ENCODE measurements around the gene NKIRAS2. TPM values are rescaled to one million over a fixed set of nuclear protein-coding genes. Genes with fewer than 3 reads are reported as not detected.
"Not testable (repeated sequence)": the region's sequence is repeated elsewhere in the genome, so short reads cannot be mapped to it uniquely, and the experiment has no call there.

NKIRAS2 gene
- total RNA-seq, 1 donor from 2014 or later: 23.6 TPM

DNA sequence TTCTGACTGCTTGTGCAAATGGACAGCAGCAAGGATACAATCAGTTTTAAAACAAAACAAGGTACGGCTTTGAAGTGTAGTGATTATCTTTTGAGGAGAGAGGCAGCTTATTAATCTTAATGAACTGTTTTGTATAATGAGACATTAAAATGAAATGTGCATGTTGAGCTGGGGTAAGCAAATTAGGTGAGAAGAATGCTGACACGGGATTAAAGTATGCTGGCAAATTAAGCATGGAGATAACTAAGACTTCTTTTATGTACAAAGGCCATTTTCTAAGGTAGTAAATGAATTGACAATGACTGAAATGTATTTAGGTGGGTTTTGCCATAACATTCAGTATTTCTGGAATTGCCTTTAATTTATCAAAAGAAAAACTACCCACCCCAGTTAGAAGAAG, 21.4 kb upstream of the NKIRAS2 start:
- no peak for DNase-seq

DNA sequence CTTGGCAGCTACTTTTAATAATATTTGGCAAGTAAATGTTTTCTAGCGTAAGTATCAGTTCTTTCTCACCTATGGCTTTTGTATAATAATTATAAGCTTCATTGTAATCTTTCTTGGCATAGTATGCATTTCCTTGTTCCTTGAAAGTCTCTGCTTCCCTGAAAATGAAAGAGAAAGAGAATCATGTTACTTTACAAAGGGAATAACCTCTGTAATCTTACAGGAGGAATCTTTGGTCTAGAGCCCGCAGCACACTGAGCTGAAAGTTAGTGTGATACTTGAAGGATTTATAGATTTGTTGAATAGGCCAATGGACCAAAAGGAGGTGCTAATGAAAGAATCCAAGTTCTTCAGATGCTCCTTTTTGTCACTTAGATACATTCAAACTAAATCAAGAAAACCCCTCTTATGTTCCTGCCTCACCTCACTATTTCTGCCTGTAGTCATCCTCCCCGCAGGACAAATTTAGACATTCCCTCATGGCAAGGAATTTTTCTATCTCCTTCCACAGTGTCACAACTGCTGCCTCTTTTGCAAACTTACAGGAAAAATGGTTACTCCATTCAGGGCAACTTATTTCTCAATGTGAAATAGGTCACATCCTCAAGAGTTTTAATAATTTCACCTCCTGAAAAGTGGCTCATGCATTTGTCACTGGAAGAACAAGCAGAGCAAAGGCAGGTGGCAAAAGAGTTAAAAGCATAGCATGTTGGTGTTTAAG, 19.3 kb upstream of the NKIRAS2 start:
- DNase-seq: no peak

DNA sequence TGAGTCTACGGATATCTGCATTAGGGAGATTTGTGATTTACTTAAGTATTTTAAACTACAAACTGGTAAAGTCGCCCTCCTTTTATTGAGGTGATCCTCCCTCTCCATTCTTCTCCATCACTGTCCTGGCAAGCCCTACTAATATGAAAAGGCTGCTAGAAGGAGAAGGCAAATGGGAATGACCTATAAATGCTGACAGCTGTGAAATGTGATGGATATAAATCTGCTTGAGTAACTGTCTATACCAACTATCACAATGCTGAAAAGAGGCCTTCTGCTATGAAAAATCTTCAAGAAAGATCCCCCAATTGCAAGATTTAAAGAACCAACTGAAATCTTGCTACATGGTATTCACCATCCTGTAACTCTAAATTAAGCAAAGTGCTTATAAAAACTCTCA, 18.2 kb upstream of the NKIRAS2 start:
- DNase-seq: no peak

DNA sequence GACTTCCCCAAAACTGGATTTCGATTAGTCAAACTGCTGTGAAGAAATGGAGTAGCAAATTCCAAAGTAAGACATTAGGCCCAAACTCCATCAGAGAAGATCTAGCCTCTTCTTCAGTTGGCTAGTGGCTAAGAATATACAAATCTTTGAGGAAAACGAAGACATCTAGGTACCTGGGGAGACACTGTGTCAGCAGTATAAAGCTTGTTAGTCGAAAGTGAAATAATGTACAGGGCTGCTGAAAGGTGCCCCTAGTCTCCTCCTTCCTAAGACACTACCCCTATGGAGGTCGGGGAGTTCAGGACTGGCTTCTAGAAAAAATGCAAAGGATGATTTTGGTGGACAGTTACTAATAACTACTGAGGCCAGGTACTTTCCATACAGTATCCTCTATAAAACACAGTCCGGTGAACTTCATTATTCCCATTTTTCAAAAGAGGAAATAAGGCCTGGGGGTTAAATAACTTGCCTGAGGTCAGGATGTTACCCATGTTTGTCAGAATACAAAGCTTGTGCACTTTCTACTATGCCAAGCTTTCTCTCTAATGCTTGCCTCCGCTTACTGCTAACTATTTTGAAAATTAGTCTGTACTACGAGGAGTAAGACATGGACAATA, 17.6 kb upstream of the NKIRAS2 start:
- no peak for DNase-seq

DNA sequence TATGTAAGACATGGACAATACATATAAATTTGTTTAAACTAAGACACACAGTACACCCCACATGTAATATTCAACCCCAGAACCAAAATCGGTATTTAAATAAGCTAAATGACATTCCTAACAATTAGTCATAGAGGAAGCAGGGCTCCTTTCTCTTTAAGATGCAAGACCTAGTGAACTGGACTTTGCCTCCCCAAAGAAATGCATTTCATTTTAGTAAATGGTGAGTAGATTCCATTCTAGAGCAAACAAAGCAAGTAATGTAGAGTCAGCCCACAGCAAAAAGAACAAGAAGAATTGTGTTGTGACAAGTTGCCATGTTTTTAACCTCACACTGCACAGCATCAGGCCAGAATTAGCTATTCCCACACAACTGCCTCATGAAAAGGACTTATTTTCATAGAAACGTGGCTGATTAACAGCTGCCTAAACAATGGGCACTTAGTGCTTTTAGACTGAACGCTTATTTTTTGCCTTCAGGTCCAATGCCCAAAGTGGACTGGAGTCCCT, 17.0 kb upstream of the NKIRAS2 start:
- no peak for DNase-seq

DNA sequence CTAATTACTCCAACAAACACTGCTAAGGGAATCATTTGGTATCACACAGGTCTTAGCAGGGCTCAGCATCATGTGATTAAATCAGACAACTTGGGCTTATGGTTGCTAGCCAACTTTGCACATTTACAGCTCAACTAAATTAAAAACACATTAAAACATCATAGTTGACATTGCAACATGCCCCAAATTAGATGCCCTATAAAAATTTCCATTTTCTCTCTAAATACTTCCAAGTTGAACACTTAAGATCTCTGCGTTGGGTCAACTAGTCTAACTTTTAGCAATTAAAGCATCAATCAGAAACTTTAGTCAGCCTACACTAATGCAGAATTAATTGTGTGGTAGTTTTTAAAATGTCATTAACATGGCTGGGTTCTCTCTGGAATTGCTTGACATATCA, 14.7 kb upstream of the NKIRAS2 start:
- DNase-seq: no peak

DNA sequence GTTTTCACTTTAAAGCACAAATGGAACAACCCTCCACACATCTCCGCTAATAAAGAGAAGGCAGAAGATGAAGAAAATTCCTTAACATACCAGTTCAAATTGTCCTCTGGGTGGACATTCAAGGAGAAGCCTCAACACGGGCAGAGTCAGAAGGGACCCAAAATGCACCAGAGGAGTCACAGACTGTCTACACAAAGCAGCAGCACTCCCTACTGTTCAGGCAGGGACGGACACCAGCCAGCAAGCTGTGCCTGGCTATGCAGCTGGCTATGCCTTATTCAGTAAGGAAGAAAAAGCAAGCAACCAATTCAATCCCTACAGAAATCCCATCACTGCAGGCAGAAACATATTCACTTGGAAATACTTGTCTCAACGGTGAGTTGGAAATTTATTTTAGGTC, 10.7 kb upstream of the NKIRAS2 start:
- DNase-seq: no peak

DNA sequence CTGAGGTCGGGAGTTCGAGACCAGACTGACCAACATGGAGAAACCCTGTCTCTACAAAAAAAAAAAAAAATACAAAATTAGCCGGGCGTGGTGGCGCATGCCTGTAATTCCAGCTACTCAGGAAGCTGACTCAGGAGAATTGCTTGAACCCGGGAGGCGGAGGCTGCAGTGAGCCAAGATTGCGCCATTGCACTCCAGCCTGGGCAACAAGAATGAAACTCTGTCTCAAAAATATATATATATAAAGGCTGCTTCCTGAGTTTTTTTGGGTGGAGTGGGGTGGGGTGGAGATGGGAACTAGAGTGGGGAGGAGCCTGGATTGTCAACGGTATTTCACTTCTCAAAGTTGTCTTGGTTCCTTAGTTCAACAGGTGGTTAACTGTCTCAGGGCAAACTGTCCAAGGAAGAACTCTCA, 9.6 kb upstream of the NKIRAS2 start:
- DNase-seq: not testable (repeated sequence)

DNA sequence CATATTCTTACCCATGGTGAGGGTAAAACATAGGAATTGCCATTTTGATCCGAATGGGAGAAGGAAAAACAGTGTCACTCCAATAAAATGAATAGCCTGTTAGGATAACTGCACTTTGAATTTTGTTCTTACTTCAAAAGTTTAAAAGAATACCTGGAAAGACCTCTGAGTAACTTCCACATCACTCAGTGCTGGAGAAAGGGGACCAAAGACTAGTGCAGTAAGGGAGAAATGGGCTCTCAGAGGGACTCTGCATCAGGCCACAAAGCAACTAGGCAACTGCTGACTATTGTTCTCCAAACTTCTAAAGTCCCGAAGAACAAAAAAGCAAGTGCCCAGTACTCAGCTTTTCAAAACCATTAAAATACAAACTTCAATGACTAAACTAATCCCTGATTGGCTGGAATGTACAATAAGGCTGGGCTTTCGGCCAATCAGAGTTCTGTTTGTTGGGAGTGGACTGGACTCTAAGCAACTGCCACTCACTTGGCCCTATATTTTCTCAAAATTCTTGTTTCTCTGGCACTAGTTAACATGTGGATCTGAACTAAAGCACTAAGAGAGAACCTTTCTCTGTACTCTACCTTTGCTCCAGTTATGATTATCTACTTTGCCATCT, 8.9 kb upstream of the NKIRAS2 start:
- DNase-seq: no peak

DNA sequence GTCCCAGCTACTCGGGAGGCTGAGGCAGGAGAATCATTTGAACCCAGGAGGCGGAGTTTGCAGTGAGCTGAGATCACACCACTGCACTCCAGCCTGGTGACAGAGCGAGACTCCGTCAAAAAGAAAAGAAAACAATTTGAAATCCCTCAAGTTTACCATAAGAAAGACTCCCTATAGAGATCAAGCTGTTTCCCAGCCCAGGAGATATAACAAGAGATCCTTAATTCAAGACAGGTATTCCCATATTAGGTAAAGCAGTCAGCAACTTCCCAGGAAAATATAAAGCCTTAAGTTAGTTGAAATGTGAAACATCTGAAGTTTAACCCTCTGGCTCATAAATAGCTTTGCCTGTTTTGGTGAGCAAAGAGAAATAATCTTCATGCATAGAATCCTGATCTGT, 7.5 kb upstream of the NKIRAS2 start:
- not testable (repeated sequence) for DNase-seq

DNA sequence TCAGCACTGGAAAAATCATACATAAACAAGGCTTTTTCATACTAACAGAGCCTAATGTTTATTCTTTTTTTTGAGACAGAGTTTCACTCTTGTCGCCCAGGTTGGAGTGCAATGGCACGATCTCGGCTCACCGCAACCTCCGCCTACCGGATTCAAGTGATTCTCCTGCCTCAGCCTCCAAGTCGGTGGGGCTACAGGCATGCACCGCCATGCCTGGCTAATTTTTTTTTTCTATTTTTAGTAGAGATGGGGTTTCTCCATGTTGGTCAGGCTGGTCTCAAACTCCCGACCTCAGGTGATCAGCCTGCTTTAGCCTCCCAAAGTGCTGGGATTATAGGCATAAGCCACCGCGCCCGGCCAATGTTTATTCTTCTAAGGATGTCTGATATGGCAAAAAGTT, 6.2 kb upstream of the NKIRAS2 start:
- not testable (repeated sequence) for DNase-seq

DNA sequence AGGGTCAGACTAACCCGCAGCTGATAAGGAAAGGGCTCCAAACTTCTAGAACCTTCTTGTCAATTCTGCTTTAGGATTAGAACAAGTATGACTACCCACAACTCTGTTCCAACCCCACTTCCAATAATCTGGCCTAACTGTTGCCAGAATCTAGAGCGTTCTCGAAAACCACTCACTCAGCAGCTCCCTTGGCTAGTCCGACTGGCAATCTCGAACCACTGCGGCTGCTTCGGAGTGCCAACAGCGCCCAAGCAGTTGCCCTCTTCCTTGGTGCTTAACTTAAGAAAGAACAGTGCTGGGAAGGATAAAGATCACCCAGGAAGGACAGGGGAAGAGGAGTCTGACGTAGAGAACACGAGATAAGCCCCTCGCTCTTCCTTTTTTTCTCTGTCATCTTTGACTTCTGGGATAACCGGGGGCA, 3.5 kb upstream of the NKIRAS2 start:
- DNase-seq: no peak

DNA sequence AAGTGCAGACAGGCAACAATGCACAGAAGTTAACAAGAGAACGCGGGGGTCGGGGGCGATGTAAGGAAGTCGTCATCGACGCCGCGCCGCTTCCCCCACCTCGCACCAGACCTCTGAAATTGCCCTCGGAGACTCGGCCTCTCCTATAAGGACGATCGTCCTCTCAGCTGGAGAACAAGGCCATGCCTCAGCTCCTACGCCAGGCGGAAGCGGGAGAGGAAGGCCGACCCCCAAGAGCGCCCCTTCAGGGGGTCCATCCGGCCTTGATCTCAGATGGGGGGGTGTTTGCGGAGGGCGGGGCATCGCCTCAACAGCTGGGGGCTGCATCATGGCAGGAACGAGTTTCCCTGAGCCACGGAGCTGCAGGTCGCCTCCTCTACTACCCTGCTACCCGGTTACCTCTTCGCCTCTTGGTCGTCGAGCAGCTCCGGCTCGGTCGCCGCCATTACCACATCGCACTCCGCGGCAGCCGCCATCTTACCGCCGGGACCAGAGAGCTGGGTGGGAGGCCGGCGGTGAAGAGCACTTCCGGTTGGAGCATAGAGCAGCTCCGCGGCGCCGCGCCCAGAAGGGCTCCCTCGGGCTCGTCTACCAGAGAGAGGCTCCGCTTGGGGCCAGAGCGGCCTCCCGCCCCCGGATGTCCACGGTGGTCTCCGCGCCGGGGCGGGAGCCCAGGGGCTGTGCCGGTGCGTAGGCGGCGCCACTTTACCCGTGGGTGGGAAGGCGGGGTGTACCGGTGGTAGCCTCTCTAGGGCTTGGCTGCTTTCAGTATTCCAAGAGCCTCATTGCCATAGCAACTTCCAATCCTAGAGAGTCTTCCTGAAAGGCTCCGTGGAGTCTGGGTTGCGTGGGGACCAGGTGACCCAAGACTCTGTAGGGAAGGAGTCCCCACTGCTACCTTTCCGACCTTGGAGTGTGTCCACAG, 2.7 kb upstream of the NKIRAS2 start, which contains the start of gene DNAJC7:
TSS of gene DNAJC7 (minus strand) at position 499 of the 925 bp plus-strand sequence. CDS start at position 476, 23 bp downstream.
- DNase-seq: peak; percentile 97

DNA sequence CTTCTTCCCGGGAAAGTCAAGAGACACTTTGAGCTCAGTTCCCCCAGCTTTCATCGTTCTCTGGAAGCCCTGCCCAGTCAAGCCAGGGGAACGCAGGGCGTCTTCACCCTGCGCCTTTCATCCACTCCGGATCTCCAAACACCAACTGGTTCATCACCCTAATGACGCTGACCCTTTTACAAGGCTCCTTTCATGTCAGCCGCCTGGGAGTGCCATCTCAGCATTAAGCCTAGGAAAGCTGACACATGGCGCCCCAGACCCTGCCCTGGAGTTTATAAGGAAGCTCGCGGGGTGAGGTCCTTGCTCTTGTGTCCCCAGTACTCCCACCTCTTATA, 2.1 kb upstream of the NKIRAS2 start:
- no peak for DNase-seq

DNA sequence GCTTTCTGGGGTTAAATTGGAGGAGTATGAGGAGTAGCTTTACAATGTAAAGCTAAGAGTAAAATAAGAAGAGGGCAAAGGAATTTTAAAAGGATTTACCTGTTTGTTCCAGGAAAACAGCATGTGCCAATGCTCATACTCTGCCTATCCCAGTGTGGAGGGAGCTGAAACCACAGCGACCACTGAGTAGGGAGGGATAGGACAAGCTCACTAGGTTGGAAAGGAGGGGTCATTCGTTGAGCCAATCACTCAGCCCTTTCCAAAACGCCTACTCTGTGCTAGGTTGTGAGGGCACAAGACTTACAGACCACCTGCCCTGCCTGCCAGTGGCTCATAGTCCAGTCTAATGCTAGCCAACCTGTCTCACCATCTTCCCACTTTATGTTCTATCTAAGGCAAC, 1.6 kb upstream of the NKIRAS2 start:
- DNase-seq: no peak

DNA sequence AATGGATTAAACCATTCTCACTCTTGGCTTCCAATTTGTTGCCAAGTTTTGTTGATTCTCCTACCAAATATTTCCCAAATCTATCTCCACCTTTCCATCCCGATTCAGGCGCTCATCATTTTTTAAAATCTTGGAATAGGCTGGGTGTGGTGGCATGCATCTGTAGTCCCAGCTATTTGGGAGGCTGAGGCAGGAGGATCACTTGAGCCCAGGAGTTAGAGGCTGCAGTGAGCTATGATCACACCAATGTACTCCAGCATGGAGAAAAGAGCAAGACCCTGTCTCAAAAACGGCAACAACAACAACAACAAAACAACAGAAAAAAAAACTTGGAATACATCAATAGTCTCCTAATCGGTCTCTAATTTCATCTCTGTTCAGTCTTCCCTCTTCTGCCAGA, 902 bp upstream of the NKIRAS2 start:
- no peak for DNase-seq

DNA sequence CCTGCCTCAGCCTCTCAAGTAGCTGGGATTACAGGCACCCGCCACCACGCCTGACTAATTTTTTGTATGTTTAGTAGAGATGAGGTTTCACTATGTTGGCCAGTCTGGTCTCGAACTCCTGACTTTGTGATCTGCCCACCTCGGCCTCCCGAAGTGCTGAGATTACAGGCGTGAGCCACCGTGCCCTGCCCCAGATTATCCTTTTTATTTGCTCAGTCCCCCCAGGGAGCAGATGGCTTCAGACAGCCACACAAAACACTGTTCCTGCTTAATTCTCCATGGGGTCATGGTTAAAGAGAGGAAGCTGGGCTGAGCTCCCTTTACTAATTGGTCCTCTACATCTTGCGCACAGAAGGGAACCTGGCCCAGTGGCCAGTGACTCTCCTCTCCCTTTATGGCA, 955 bp downstream of the NKIRAS2 start:
- DNase-seq: not testable (repeated sequence)

DNA sequence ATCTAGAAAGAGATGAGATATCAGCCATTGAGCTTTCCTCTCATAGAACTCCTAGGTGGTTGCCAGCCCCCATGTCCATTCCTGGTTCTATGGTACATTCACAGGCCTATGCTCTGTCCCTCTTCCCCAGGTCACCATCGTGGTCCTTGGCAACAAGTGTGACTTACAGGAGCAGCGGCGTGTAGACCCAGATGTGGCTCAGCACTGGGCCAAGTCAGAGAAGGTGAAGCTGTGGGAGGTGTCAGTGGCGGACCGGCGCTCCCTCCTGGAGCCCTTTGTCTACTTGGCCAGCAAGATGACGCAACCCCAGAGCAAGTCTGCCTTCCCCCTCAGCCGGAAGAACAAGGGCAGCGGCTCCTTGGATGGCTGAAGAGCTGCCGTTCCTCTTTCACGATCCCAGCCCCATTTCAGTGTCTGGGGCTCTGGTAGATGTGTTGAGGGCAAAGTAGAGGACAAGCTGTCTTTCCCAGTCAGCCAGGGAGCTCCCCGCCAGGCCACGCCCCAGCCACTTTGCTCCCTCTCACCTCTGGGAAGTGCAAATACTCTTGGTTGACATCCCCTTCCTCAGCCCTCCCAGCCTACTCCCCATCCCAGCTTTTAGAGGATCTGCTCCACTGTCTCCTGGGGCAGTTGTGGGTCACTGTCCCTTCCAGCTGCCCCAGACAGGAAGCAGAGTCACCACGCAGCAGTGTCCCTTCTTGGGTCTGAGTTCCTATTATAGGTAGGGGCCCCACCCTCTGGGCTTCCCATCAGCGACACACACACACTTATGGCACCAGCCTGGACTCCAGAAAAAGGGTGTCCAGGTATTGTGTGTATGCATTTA, 3.8 kb downstream of the NKIRAS2 start:
- DNase-seq: no peak

DNA sequence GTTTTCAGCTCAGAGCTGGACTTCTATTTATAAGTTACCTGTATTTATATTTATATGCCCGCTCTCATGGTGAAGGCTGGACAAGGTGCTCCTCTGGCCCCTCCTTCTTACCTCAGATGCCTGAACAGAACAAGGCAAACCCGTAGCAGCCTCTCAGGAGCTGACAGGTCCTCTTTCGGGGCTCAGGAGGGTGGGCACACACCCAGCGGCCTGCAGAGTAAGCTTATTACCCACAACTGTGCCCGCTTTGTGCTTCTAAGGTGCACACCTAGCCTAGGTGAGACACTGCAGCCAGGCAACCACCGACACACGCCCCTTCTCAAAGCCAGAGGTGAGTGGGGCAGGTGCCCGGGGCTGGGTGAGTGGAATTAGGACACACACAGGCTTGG, 5.3 kb downstream of the NKIRAS2 start:
- DNase-seq: no peak

DNA sequence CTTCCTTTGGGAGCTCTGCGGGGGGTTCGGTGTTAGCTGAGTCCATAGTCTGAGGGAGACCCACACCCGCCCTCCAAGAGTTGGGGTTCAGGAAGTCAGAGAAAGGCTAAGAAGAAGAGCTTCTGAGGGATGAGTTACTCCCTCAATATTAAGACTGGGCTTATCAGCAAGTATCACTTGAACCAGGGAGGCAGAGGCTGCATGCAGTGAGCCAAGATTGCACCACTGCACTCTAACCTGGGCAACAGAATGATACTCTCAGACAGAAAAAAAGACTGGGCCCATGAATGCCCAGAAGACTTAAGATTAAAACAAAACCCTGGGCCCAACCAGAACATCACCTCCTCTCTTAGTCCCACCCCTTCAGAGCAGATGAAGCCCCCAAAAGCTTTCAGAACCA, 6.0 kb downstream of the NKIRAS2 start:
- no peak for DNase-seq

DNA sequence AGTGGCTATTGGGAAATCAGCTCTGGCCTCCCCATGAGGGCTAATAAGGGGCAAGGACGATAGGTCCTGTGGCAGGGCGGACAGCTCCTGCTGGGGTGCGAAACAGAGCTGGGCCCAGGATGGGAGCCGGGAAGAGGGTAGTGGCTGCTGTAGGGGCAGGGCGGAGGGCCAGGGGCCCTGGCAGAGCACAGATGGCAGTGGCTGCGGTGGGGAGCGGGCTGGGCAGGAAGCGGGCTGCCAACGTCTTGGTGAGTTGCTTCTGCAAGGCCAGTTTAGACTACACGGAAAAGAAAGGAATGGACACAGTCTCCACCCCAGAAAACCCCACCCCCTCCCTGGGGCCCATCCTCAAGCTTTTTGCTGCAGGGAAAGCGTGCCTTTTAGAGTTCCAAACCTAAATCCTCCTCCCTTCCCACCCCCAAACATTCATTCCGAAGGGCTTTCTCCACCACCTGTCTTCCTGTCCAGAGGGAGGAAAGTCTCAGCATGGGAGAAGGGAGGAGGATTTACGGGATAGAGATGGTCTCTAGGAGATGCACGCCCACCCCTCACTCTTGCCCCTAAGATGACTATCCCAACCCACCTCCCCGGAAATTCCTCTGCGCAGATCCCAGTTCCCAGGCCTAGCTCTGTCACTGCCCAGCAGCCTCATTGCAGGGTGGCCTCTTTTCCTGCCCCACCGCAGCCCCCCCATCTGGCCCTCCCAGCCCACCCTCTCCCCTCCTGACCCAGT, 7.1 kb downstream of the NKIRAS2 start:
- DNase-seq: peak; percentile 60
